Osteoblast (primary cell): Measurements from ENCODE around the gene APOBEC3G. TPM values are rescaled to one million over a fixed set of nuclear protein-coding genes. Genes with fewer than 3 reads are reported as not detected.
A peak's percentile ranks its signal among the peaks of the same experiment; 100 is the strongest.

Experiments
- DNase-seq: peaks from one replicate; pipeline ENCODE4 v3.0.0; 2011; ENCODE audit warnings: low spot score, mixed read lengths; ENCODE audit not compliant: insufficient read length; ENCODE audit errors: missing footprints
- H2AFZ ChIP-seq: 2 replicates; pipeline ENCODE4 v1.6.0; 2011; ENCODE audit warnings: mild to moderate bottlenecking, low read length
- H3K27ac ChIP-seq: 2 replicates; pipeline ENCODE4 v1.5.1; 2011; ENCODE audit warnings: mild to moderate bottlenecking, low read depth, low read length, moderate library complexity
- H3K27me3 ChIP-seq: 2 replicates; pipeline ENCODE4 v1.6.0; 2012; ENCODE audit warnings: mild to moderate bottlenecking, control low read depth, inconsistent platforms, low read length, moderate library complexity; ENCODE audit not compliant: insufficient read depth
- H3K36me3 ChIP-seq: 2 replicates; pipeline ENCODE4 v1.5.1; 2011; ENCODE audit warnings: mild to moderate bottlenecking, low read length, control low read depth, moderate library complexity; ENCODE audit not compliant: insufficient read depth
- H3K4me1 ChIP-seq: 2 replicates; pipeline ENCODE4 v1.5.1; 2011; ENCODE audit warnings: mild to moderate bottlenecking, low read length, control low read depth, moderate library complexity; ENCODE audit not compliant: insufficient read depth
- H3K4me2 ChIP-seq: 2 replicates; pipeline ENCODE4 v1.6.0; 2011; ENCODE audit warnings: mild to moderate bottlenecking, low read length; ENCODE audit not compliant: insufficient read depth
- H3K4me3 ChIP-seq: fragments of 200-600 bp; sonication (generic); 3 replicates; pipeline ENCODE4 v1.5.1; 2012; ENCODE audit warnings: mild to moderate bottlenecking, low read length, inconsistent platforms; ENCODE audit not compliant: insufficient read depth
- H3K79me2 ChIP-seq: 2 replicates; pipeline ENCODE4 v1.6.0; 2012; ENCODE audit warnings: mild to moderate bottlenecking, low read length, control low read depth, inconsistent platforms; ENCODE audit not compliant: insufficient read depth
- H3K9me3 ChIP-seq: 2 replicates; pipeline ENCODE4 v1.5.1; 2011; ENCODE audit warnings: low read depth, low read length, control low read depth
- H4K20me1 ChIP-seq: 2 replicates; pipeline ENCODE4 v1.6.0; 2012; ENCODE audit warnings: mild to moderate bottlenecking, low read length, control low read depth; ENCODE audit not compliant: insufficient read depth
- CTCF ChIP-seq: IDR thresholded peaks from 2 replicates; pipeline ENCODE4 v1.5.1; 2011; ENCODE audit warnings: mild to moderate bottlenecking, low read depth, low read length, moderate library complexity; ENCODE audit errors: extremely low read depth
- total RNA-seq: library from RNA; depleted of rRNA; stranded (reverse); fragments of >200 nt; gene quantifications from 2 replicates; pipeline ENCODE4 v1.2.3, GENCODE V29; 2012

Gene APOBEC3G
- total RNA-seq, 1 donor, result 18.1 TPM

GRCh38 chr22:39084666-39085065, 7.6 kb downstream of the APOBEC3G start:
- Histone ChIP-seq H3K4me3 (no peak overlapping the region), H3K27ac (no peak overlapping the region), H3K4me2 (no peak overlapping the region), H3K9me3 (no peaks in the 10 kb centered on the region), H3K4me1 (no peaks in the 10 kb centered on the region), H4K20me1 (no peaks in the 10 kb centered on the region), H3K79me2 (no peaks in the 10 kb centered on the region), H3K36me3 (no peaks in the 10 kb centered on the region), H2AFZ (no peak overlapping the region), H3K27me3 (no peaks in the 10 kb centered on the region)
- DNase-seq, result no peak
- no peak for TF ChIP-seq CTCF

GRCh38 chr22:39087098-39087497, 10.0 kb downstream of the APOBEC3G start:
- H3K4me3 ChIP-seq, result no peak overlapping the region
- no peak for TF ChIP-seq CTCF
- no peaks in the 10 kb centered on the region for H4K20me1 ChIP-seq
- H3K27ac ChIP-seq, result no peak overlapping the region
- no peaks in the 10 kb centered on the region for H3K79me2 ChIP-seq
- H3K4me1 ChIP-seq, result no peaks in the 10 kb centered on the region
- H3K27me3 ChIP-seq, result peaks cover 6% of the 10 kb centered on the region
- H3K9me3 ChIP-seq, result no peaks in the 10 kb centered on the region
- no peak overlapping the region for H3K4me2 ChIP-seq
- DNase-seq, result no peak
- no peaks in the 10 kb centered on the region for H3K36me3 ChIP-seq
- H2AFZ ChIP-seq, result no peak overlapping the region

- H3K27me3 ChIP-seq, result peaks cover 13% of the 10 kb centered on the region
- peak; percentile 45 for DNase-seq
Observed at GRCh38 chr22:39087881-39088684, 11.0 kb downstream of the APOBEC3G start.

GRCh38 chr22:39088685-39089032, 11.6 kb downstream of the APOBEC3G start:
- no peaks in the 10 kb centered on the region for H4K20me1 ChIP-seq
- no peak overlapping the region for H3K27ac ChIP-seq
- no peak overlapping the region for H3K4me2 ChIP-seq
- no peak overlapping the region for H2AFZ ChIP-seq
- H3K36me3 ChIP-seq, result no peaks in the 10 kb centered on the region
- peaks cover 13% of the 10 kb centered on the region for H3K27me3 ChIP-seq
- H3K9me3 ChIP-seq, result no peaks in the 10 kb centered on the region
- no peak overlapping the region for H3K4me3 ChIP-seq
- no peaks in the 10 kb centered on the region for H3K4me1 ChIP-seq
- no peaks in the 10 kb centered on the region for H3K79me2 ChIP-seq
- DNase-seq, result peak; percentile 46
- TF ChIP-seq CTCF, result no peak

More at GRCh38 chr22:39087881-39088684, 11.0 kb downstream of the APOBEC3G start:
- Histone ChIP-seq H3K4me2 (no peak overlapping the region), H3K4me1 (no peaks in the 10 kb centered on the region), H3K4me3 (no peak overlapping the region), H2AFZ (no peak overlapping the region), H4K20me1 (no peaks in the 10 kb centered on the region), H3K9me3 (no peaks in the 10 kb centered on the region), H3K27ac (no peak overlapping the region), H3K79me2 (no peaks in the 10 kb centered on the region), H3K36me3 (no peaks in the 10 kb centered on the region)
- no peak for TF ChIP-seq CTCF
